ENCODE data around the gene PGS1. TPM values are rescaled to one million over a fixed set of nuclear protein-coding genes. Genes with fewer than 3 reads are reported as not detected.

The PGS1 gene
- total and polyA plus RNA-seq, 2 of the 8 experiments (the other 6 are each of a cell fraction or from before 2014, with no cell fraction given) = 46.7 to 60.0 TPM

GRCh38 chr17:78399028-78399692 is 20.7 kb downstream of the PGS1 start (continued):
- TF ChIP-seq EP300 (IDR thresholded peaks at IDR 0.05; ENCODE audit: borderline replicate concordance in 1 of 2, low read depth in 2 of 2, low read length in 2 of 2) (no peak), EZH2 (IDR thresholded peaks at IDR 0.05; ENCODE audit: low read depth, low read length, severe bottlenecking) (no peak), CBX8 (IDR thresholded peaks at IDR 0.05; ENCODE audit: borderline replicate concordance, low read depth, low read length) (no peak), POLR2A (IDR thresholded peaks at IDR 0.05; ENCODE audit: control extremely low read depth in 1 of 2, low read depth in 2 of 2, low read length in 2 of 2) (no peak), RAD21 (IDR thresholded peaks at IDR 0.05 in 1 of 2, conservative IDR thresholded peaks at IDR 0.05 in 1 of 2; ENCODE audit: low read depth in 2 of 2, low read length in 2 of 2) (no peak)
